ENCODE results near the gene PUS10. TPM values are rescaled to one million over a fixed set of nuclear protein-coding genes. Genes with fewer than 3 reads are reported as not detected.

The PUS10 gene
- total RNA-seq, 2 experiments from 2014 or later, result 3.3 to 7.5 TPM

DNA sequence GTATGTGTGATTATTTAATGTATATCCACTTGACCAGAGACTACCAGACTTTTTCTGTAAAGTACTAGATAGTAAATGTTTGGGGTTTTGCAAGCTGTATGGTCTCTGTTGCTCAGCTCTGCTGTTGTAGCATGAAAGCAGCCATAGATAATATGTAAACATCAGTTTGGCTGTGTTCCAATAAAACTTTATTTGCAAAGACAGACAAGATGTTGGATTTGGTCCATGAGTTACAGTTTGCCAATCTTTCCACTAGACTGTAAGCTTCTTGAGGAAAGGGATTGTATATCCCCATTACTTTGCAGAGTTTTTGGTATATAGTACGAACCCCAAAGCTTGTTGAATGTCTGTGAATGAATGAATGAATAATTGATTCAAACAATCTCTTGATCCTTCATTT is 119.5 kb downstream of the PUS10 start:
- H3K9me3 ChIP-seq (ENCODE audit: low read length), result no peaks in the 10 kb centered on the region; the same call in 1 of the 2 replicates
- no peak overlapping the region for H3K4me3 ChIP-seq (ENCODE audit: low read depth, low read length, poor library complexity, severe bottlenecking)
- no peak overlapping the region for H3K4me2 ChIP-seq (ENCODE audit: low read length)
- no peaks in the 10 kb centered on the region for H3K9me2 ChIP-seq (ENCODE audit: insufficient read depth, low read length)
- H2AFZ ChIP-seq (ENCODE audit: low read length), result no peak overlapping the region
- peaks cover 99% of the 10 kb centered on the region for H3K36me3 ChIP-seq (ENCODE audit: insufficient read depth, low read length)
- DNase-seq (ENCODE audit: low spot score), result no peak
- ChIA-PET POLR2A (interaction anchor here (0.9 to 1.2 kb wide), 2 partner anchors 11 to 15 kb away, joined by 3 read pairs; no protein-coding TSS in a partner anchor), CTCF (ENCODE audit: unreplicated experiment) (no interaction called here)
- intact Hi-C loops (cut with micrococcal nuclease; ENCODE audit: unreplicated experiment), result no loop called here
- no peaks in the 10 kb centered on the region; the same call in 1 of the 2 replicates for H4K20me1 ChIP-seq (ENCODE audit: insufficient read depth, low read length)
- peaks cover 86% of the 10 kb centered on the region for H3K79me2 ChIP-seq (ENCODE audit: insufficient read depth, low read depth, low read length)
- no TSS peak for BruUV-seq (replicated peaks)
- H3K27ac ChIP-seq (ENCODE audit: low read depth, low read length, poor library complexity, severe bottlenecking), result no peak overlapping the region
- H3K4me1 ChIP-seq (ENCODE audit: insufficient read depth, low read length, poor library complexity, severe bottlenecking), result peaks cover 18% of the 10 kb centered on the region
- TF ChIP-seq EZH2phosphoT487 (IDR thresholded peaks at IDR 0.05; ENCODE audit: borderline replicate concordance, low read depth, low read length), result no peak
- TF ChIP-seq, protein P1, sequence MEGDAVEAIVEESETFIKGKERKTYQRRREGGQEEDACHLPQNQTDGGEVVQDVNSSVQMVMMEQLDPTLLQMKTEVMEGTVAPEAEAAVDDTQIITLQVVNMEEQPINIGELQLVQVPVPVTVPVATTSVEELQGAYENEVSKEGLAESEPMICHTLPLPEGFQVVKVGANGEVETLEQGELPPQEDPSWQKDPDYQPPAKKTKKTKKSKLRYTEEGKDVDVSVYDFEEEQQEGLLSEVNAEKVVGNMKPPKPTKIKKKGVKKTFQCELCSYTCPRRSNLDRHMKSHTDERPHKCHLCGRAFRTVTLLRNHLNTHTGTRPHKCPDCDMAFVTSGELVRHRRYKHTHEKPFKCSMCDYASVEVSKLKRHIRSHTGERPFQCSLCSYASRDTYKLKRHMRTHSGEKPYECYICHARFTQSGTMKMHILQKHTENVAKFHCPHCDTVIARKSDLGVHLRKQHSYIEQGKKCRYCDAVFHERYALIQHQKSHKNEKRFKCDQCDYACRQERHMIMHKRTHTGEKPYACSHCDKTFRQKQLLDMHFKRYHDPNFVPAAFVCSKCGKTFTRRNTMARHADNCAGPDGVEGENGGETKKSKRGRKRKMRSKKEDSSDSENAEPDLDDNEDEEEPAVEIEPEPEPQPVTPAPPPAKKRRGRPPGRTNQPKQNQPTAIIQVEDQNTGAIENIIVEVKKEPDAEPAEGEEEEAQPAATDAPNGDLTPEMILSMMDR (conservative IDR thresholded peaks at IDR 0.05; ENCODE audit: low read length), result no peak

Small RNA genes within 50 kb of the gene (small RNA-seq; reads per million reads assigned to genes)
- 0.21 reads per million for gene RNA5SP95
- gene RNU4-51P, result not detected

Other genes with a start within 250 kb of the PUS10 start
- gene REL, start 136.7 kb downstream of the PUS10 start, total RNA-seq (2014; rRNA removed; shearing (Covaris generic)), result 49.9 and 50.2 TPM in 2 replicates
- gene REL, start 136.7 kb downstream of the PUS10 start, total RNA-seq (2022), result 81.1 and 82.7 TPM in 2 replicates
- 18.9 and 20.3 TPM in 2 replicates for gene PEX13, start 535 bp downstream of the PUS10 start, total RNA-seq (2014; rRNA removed; shearing (Covaris generic))
- 23.4 and 27.6 TPM in 2 replicates for gene PEX13, start 535 bp downstream of the PUS10 start, total RNA-seq (2022)
- 7.9 and 8.3 TPM in 2 replicates for gene SANBR, start 47.6 kb upstream of the PUS10 start, total RNA-seq (2014; rRNA removed; shearing (Covaris generic))
- gene SANBR, start 47.6 kb upstream of the PUS10 start, total RNA-seq (2022), result 11.9 and 13.6 TPM in 2 replicates
- gene C2orf74, start 143.9 kb upstream of the PUS10 start, total RNA-seq (2014; rRNA removed; shearing (Covaris generic)), result 6.4 and 7.0 TPM in 2 replicates
- 9.3 and 11.5 TPM in 2 replicates for gene C2orf74, start 143.9 kb upstream of the PUS10 start, total RNA-seq (2022)